Skin of body (tissue), 2 donors: ENCODE data around the gene SH3BGRL3. TPM values are rescaled to one million over a fixed set of nuclear protein-coding genes. Genes with fewer than 3 reads are reported as not detected.
A peak's percentile ranks its signal among the peaks of the same experiment; 100 is the strongest.
"Not testable (repeated sequence)": the region's sequence is repeated elsewhere in the genome, so short reads cannot be mapped to it uniquely, and the experiment has no call there.

Experiments
- DNase-seq: peaks from one replicate; lab custom pipeline; 2025; lab: John Stamatoyannopoulos, UW
- total RNA-seq: library from RNA; depleted of rRNA; stranded (reverse); fragments of >200 nt; gene quantifications from one replicate; pipeline ENCODE4 v1.2.3, GENCODE V29; 2014

Gene SH3BGRL3
- total RNA-seq, 1 donor from 2014 or later = 16.0 TPM

GRCh38 chr1:26315874-26316850, 36.3 kb downstream of the SH3BGRL3 start:
- no peak for DNase-seq

DNA sequence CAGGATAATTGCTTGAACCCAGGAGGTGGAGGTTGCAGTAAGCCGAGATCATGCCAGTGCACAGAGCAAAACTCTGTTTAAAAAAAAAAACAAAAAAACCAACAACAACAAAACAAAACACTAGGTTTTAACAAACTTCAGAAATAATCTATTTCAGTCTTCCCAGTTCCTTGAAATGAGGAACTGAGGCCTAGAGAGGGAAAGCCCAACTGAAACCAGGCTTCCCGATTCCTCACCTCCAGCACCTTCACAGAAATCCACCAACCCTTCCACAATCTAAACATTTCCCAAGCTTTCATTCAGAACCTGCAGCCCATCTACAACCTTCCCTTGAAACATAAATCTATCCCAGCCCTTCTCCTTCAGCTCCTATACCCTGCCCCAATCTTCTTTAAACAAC, 37.3 kb downstream of the SH3BGRL3 start:
- no peak for DNase-seq

DNA sequence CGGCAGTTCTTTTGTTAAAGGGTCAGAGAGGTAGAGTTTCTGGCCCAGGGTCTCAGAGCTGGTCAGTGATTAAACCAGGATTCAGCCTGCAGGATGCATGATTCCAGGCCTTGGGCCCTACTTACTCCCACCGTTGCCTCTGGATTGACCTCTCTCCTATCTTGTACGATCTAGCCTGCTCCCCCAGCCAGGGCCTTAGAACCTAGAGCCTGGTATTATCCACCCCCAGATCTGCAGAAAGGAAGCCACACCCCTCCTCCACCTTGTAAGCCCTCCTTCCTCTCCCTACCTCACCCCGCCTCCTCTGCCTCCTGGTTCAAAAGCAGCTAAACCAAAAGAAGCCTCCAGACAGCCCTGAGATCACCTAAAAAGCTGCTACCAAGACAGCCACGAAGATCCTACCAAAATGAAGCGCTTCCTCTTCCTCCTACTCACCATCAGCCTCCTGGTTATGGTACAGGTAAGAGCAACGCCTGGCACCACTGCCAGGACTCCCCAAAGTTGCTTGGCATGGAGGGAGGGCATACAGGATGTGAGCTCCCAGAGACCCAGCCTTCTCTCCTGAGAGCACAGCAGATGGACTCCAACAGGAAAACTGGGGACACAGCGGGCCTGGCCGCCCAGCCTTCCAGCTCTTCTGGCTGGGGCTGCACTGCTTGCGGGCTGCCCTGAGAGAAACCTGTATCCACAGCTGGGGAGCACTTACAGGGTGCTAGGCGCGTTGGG, 37.9 kb downstream of the SH3BGRL3 start, which contains the start of gene CD52:
CD52 (plus strand) TSS at position 347 of the 726 bp plus-strand sequence; CDS start at position 407, 60 bp downstream.
- no peak for DNase-seq

DNA sequence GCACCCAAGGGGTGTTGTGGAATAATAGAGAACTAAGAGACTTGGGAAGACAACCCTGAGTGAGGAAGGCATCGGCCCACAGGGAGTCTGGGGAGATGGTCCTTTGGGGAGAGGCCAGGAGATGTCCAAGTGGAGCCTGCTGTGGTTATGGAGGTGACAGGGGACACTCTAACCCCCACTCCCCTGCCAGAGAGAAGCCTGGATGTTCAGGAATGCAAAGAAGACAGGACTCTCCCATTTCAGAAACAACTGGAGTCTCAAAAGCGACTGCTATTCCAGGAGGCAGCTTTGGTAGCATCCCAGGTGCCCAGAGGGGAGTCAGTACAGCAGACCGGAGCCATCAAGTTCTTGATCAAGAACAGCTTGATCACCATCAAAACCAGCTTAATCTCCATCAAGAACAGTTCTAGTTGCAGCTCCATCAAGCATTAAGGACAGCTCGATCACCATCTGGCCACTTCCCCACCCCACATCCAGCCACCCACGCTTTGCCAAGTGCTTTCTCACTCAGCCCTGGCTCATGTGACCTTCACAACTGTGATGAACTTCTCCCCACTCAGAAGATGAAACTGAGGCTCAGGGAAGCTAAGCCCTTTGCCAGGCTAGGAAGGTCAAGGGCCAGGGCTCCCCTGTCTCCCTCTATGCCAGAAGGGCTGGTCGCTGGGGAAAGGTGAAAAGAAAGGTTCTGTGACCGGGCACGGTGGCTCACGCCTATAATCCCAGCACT, 38.6 kb downstream of the SH3BGRL3 start:
- DNase-seq = no peak

DNA sequence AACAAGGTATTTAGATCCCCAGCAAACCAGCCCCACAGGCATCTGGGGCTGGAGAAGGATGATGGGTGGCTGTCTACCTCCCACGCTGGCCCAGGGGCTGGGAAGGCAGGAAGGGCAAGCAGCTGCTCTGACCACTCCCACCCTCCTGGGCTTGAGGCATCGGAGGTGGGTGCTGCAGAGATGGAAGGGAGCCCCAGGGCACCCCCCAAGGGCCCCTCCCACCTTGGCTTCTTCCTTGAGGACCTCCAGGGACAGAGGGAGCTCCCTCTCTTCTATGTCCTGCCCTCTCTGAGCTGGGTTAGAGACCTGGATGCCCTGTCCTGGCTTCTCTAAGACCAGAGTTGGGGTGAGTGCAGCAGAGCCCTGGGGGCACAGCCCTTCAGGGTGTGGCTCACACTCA, 41.0 kb downstream of the SH3BGRL3 start:
- DNase-seq = no peak

DNA sequence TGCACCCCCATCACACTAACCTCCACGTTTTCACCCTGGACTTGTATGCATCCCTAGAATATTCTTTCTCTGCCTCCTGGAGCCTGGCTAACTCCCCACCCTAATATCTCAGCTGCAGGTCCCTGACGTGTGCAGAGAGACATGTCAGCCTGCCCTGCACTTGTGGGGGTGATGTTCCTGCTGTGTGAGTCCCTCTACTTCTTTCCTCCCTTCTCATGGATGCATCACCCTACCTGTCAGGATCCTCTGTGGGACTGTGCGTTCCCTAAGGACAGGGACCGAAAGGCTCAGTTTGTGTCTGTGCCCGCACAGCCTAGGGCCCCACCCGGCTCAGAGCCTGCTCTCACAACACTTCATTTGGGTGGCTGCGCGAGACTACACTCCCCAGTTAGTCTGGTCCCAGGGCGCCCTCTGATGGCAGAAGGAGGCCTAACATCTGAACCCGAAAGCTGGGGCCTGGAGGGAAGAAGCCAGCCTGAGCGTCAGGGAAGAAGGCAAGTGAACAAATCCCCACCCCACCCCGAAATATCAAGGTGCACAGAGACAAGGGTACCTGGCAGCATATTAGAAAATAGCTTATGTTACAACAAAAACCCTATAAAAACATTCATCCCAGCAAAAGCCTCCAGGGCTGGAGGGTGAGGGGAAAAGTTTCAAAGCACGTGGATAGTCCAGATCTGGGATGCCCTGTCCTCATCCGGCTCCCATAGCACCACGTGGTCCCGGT, 41.6 kb downstream of the SH3BGRL3 start:
- DNase-seq = peak; percentile 83

- DNase-seq = no peak
Measured at GRCh38 chr1:26322042-26322331, 42.1 kb downstream of the SH3BGRL3 start.

- DNase-seq = no peak
Measured at GRCh38 chr1:26323382-26323781, 43.5 kb downstream of the SH3BGRL3 start.

- DNase-seq = no peak
Measured at GRCh38 chr1:26324550-26324949, 44.7 kb downstream of the SH3BGRL3 start.

GRCh38 chr1:26327956-26328362, 48.1 kb downstream of the SH3BGRL3 start:
- DNase-seq = no peak

- no peak for DNase-seq
Measured at GRCh38 chr1:26328597-26328996, 48.7 kb downstream of the SH3BGRL3 start.

DNA sequence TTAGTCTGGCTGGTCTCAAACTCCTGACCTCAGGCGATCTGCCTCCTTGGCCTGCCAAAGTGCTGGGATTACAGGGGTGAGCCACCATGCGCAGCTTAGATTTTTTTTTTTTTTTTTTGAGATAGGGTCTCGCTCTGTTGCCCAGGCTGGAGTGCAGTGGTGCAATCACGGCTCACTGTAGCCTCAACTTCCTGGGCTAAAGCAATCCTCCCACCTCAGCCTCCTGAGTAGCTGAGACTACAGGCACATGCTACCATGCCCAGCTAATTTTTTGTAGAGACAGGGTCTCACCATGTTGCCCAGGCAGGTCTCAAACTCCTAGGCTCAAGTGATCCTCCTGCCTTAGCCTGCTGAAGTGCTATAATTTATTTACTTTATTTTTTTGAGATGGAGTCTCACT, 49.5 kb downstream of the SH3BGRL3 start:
- not testable (repeated sequence) for DNase-seq

DNA sequence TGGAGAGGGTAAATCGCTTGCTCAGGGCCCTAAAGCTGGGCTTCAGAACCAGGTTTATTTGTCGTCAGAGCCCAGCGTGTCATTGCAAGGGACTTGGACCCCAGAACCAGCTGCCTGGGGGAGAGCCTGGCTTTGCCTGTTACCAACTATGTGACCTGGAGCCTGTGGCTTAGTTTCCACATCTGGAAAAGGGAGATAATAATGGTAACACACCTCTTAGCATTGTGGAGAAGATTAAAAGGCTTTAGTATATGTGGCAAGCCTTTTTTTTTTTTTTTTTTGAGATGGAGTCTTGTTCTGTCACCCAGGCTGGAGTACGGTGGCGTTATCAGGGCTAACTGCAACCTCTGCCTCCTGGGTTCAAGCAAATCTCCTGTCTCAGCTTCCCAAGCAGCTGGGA, 50.4 kb downstream of the SH3BGRL3 start:
- DNase-seq = no peak

Other genes starting within 250 kb of the SH3BGRL3 start
- 0.30 TPM for gene SLC30A2, start 234.0 kb upstream of the SH3BGRL3 start, total RNA-seq
- gene TRIM63, start 212.5 kb upstream of the SH3BGRL3 start, total RNA-seq = 4.7 TPM
- gene PDIK1L, start 168.3 kb upstream of the SH3BGRL3 start, total RNA-seq = 11.3 TPM
- 0.30 TPM for gene FAM110D, start 121.0 kb upstream of the SH3BGRL3 start, total RNA-seq
- not detected for gene C1orf232, start 111.1 kb upstream of the SH3BGRL3 start, total RNA-seq
- 10.0 TPM for gene ZNF593, start 110.2 kb upstream of the SH3BGRL3 start, total RNA-seq
- not detected for gene ZNF593OS, start 108.3 kb upstream of the SH3BGRL3 start, total RNA-seq
- 6.9 TPM for gene CNKSR1, start 102.6 kb upstream of the SH3BGRL3 start, total RNA-seq
- gene CATSPER4, start 89.5 kb upstream of the SH3BGRL3 start, total RNA-seq = not detected
- 15.1 TPM for gene CEP85, start 45.9 kb upstream of the SH3BGRL3 start, total RNA-seq
- gene UBXN11, start 26.6 kb downstream of the SH3BGRL3 start, total RNA-seq = 8.2 TPM
- gene CD52, start 37.9 kb downstream of the SH3BGRL3 start, total RNA-seq = 2.8 TPM
- 15.4 TPM for gene CRYBG2, start 74.0 kb downstream of the SH3BGRL3 start, total RNA-seq
- not detected for gene ZNF683, start 92.7 kb downstream of the SH3BGRL3 start, total RNA-seq
- not detected for gene LIN28A, start 130.7 kb downstream of the SH3BGRL3 start, total RNA-seq
- 25.0 TPM for gene DHDDS, start 152.2 kb downstream of the SH3BGRL3 start, total RNA-seq
- gene HMGN2, start 192.4 kb downstream of the SH3BGRL3 start, total RNA-seq = 412 TPM
- gene RPS6KA1, start 249.7 kb downstream of the SH3BGRL3 start, total RNA-seq = 15.7 TPM